Measurements from ENCODE around the gene IL1R2. TPM values are rescaled to one million over a fixed set of nuclear protein-coding genes. Genes with fewer than 3 reads are reported as not detected.

The IL1R2 gene
- total and polyA plus RNA-seq, 2 of the 13 experiments (the other 11 are each of a cell fraction or from before 2014, with no cell fraction given), result 3.6 to 7.3 TPM

GRCh38 chr2:102062802-102063201 is 71.0 kb downstream of the IL1R2 start (continued):
- no peak for TF ChIP-seq POGZ (CRISPR knock-in tag; IDR thresholded peaks at IDR 0.05)
- TF ChIP-seq TFE3 (CRISPR knock-in tag; IDR thresholded peaks at IDR 0.05), result no peak
- no peak for TF ChIP-seq ZNF34 (CRISPR knock-in tag; IDR thresholded peaks at IDR 0.05; ENCODE audit: borderline replicate concordance)
- no peak for TF ChIP-seq THAP9 (CRISPR knock-in tag; IDR thresholded peaks at IDR 0.05; ENCODE audit: borderline replicate concordance)
- TF ChIP-seq NR1H2 (CRISPR knock-in tag; IDR thresholded peaks at IDR 0.05; ENCODE audit: borderline replicate concordance, low read depth), result no peak
- no peak for TF ChIP-seq NFIB (CRISPR knock-in tag; IDR thresholded peaks at IDR 0.05; ENCODE audit: borderline replicate concordance)
- no peak for TF ChIP-seq ZNF513 (CRISPR knock-in tag; conservative IDR thresholded peaks at IDR 0.05)
- no peak for TF ChIP-seq HMGA1 (CRISPR knock-in tag; conservative IDR thresholded peaks at IDR 0.05)
- TF ChIP-seq ZNF264 (CRISPR knock-in tag; IDR thresholded peaks at IDR 0.05), result no peak
- no peak for TF ChIP-seq ETV6 (CRISPR knock-in tag; conservative IDR thresholded peaks at IDR 0.05)
- TF ChIP-seq KMT2B (CRISPR knock-in tag; IDR thresholded peaks at IDR 0.05), result 0 out of 2 replicates have a peak, but pooled peaks have one; percentile 9
- no peak for TF ChIP-seq CCDC6 (CRISPR knock-in tag; IDR thresholded peaks at IDR 0.05)
- TF ChIP-seq AKNA (CRISPR knock-in tag; IDR thresholded peaks at IDR 0.05; ENCODE audit: borderline replicate concordance), result no peak
- no peak for TF ChIP-seq CTCF (CRISPR knock-in tag; IDR thresholded peaks at IDR 0.05)
- TF ChIP-seq NBN (conservative IDR thresholded peaks at IDR 0.05), result no peak
- no peak for TF ChIP-seq TBX2 (CRISPR knock-in tag; IDR thresholded peaks at IDR 0.05; ENCODE audit: borderline replicate concordance)
- TF ChIP-seq SOX13 (IDR thresholded peaks at IDR 0.05), result no peak
- TF ChIP-seq SOX13 (CRISPR knock-in tag; conservative IDR thresholded peaks at IDR 0.05 in 1 of 2, IDR thresholded peaks at IDR 0.05 in 1 of 2), result peak in 1 of 2 experiments; percentile 8; a peak in 1 of 4 replicates
